Natural killer cell treated with Interleukin-12 subunit alpha and Interleukin-12 subunit beta and Interleukin-15 and Interleukin-18, amount 100 ng/mL, for 72 hours (primary cell): ENCODE measurements around the gene PARS2. TPM values are rescaled to one million over a fixed set of nuclear protein-coding genes. Genes with fewer than 3 reads are reported as not detected.

Experiments used
- ATAC-seq, 2 donors: fragments of 150-1000 bp; cut with Tn5 transposase in 1 of 2; sonication (Bioruptor Pico), chemical (Tn5 transposase) in 1 of 2; 2 replicates each; pipeline ENCODE4 v1.10.0; 2021
- DNase-seq: peaks from one replicate; pipeline ENCODE4 v3.0.0; 2022; ENCODE audit warnings: low spot score
- H3K27ac Mint-ChIP-seq, 2 donors: 1 replicate in 1 of 2; 2 replicates in 1 of 2; pipeline ENCODE4 v1.8.0; 2022; ENCODE audit warnings: mixed read lengths in 2 of 2, mild to moderate bottlenecking in 1 of 2, moderate library complexity in 1 of 2
- H3K27me3 Mint-ChIP-seq, 2 donors: 1 replicate in 1 of 2; 2 replicates in 1 of 2; pipeline ENCODE4 v1.8.0; 2022; ENCODE audit warnings: mixed read lengths in 2 of 2
- H3K36me3 Mint-ChIP-seq: one replicate; pipeline ENCODE4 v1.8.0; 2022; ENCODE audit warnings: mixed read lengths
- H3K4me1 Mint-ChIP-seq, 2 donors: 1 replicate in 1 of 2; 2 replicates in 1 of 2; pipeline ENCODE4 v1.8.0; 2022; ENCODE audit warnings: low read depth in 2 of 2, mixed read lengths in 2 of 2, mild to moderate bottlenecking in 1 of 2
- H3K4me3 Mint-ChIP-seq: one replicate; pipeline ENCODE4 v1.8.0; 2022; ENCODE audit warnings: mixed read lengths
- H3K9me3 Mint-ChIP-seq: 2 replicates; pipeline ENCODE4 v1.8.0; 2022; ENCODE audit warnings: mixed read lengths
- total RNA-seq, 2 donors: library from RNA; stranded (reverse); gene quantifications; one replicate each; pipeline ENCODE4 v1.2.3, GENCODE V29; 2022

The PARS2 gene
- total RNA-seq, 2 donors from 2014 or later, result 4.6 to 4.9 TPM

DNA sequence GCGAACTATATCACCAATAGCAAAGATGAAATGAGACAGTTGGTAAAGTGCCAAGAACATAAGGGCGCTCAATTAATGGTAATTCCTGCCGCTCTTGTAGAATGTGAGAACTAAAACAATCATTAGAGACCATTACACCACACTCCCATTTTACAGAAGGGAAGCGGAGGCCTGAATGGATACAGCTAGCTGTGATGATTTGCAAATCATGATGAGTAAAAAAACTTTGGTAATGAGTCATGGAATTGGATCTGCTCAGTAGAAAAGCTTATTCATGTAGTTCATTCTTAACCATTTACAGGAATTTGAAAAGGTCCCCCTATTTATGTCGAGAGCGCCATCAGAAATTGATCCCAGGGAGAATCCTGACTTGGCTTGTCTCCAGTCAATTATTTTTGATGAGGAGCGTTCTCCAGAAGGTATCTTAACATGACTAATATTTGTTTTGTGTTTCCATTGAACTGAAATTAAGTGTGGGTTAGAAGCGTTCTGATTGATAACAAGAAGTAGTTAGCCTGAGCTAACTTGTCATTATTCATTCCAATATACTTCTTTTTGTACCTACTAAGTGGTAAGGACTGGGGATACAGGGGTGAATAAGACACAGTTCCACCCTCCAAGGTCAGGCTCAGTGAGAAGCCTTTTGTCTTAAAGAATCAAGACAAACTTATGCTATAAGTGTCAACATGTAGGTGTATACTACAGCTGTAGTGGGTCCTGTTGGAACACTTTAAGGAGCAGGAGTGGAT, 47.9 kb downstream of the PARS2 start:
- no peaks in the 10 kb centered on the region for H3K27me3 Mint-ChIP-seq
- no peaks in the 10 kb centered on the region for H3K9me3 Mint-ChIP-seq
- H3K36me3 Mint-ChIP-seq, result peaks cover 12% of the 10 kb centered on the region
- peak; percentile 9 to 48 for ATAC-seq
- no peak for DNase-seq
- H3K4me3 Mint-ChIP-seq, result peak overlapping the region; percentile 94
- H3K4me1 Mint-ChIP-seq, result peaks cover 27 to 29% of the 10 kb centered on the region in 2 donors
- H3K27ac Mint-ChIP-seq, result peak overlapping the region; percentile 80 to 92

GRCh38 chr1:54715493-54716298, 48.6 kb downstream of the PARS2 start, which contains the start of gene TTC4:
TTC4 (plus strand) TSS chr1:54715861; CDS start chr1:54715909, 48 bp downstream.
- ATAC-seq (peak; percentile 98 to 99), DNase-seq (peak; percentile 89)
- H3K4me1 Mint-ChIP-seq, result peaks cover 27 to 29% of the 10 kb centered on the region in 2 donors
- H3K27ac Mint-ChIP-seq, result peak within 1 kb of the TSS; percentile 80 to 92
- H3K9me3 Mint-ChIP-seq, result no peaks in the 10 kb centered on the region
- H3K27me3 Mint-ChIP-seq, result no peaks in the 10 kb centered on the region
- peaks cover 12% of the 10 kb centered on the region for H3K36me3 Mint-ChIP-seq
- peak within 1 kb of the TSS; percentile 94 for H3K4me3 Mint-ChIP-seq

GRCh38 chr1:54714881-54715492, 49.3 kb downstream of the PARS2 start:
- DNase-seq, result no peak
- Mint-ChIP-seq H3K4me3 (peak overlapping the region; percentile 94), H3K27me3 (peaks cover 0 to 3% of the 10 kb centered on the region in 2 donors), H3K27ac (peak overlapping the region; percentile 80 to 92), H3K9me3 (no peaks in the 10 kb centered on the region), H3K4me1 (peaks cover 27 to 29% of the 10 kb centered on the region in 2 donors), H3K36me3 (peaks cover 12% of the 10 kb centered on the region)
- ATAC-seq, result no peak

- no peaks in the 10 kb centered on the region for H3K9me3 Mint-ChIP-seq
- H3K27me3 Mint-ChIP-seq, result peaks cover 12 to 14% of the 10 kb centered on the region in 2 donors
- no peaks in the 10 kb centered on the region for H3K36me3 Mint-ChIP-seq
- ATAC-seq (no peak), DNase-seq (no peak)
- no peak overlapping the region for H3K27ac Mint-ChIP-seq
- peaks cover 10 to 15% of the 10 kb centered on the region in 2 donors for H3K4me1 Mint-ChIP-seq
- no peak overlapping the region for H3K4me3 Mint-ChIP-seq
Measured at GRCh38 chr1:54711536-54711935, 52.8 kb downstream of the PARS2 start.

DNA sequence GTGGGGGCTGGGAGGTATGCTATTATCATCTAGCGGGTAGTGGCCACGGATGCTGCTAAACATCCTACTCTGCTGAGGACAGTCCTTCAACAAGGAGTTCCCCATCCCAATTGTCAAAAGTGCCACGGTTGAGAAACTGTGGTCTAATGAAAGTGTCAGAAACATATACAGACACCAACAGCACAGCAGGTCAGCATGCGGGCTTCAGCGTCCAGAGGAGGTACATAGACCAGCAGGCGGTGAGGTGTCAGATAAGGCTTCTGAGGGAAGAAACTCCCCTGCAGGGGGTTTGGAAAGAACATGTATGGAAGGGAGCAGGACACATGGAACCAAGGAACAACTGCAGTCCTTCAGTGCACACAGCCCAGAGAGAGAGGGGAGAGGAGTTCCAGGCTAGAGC, 53.5 kb downstream of the PARS2 start:
- no peak for ATAC-seq
- DNase-seq, result no peak
- no peaks in the 10 kb centered on the region for H3K36me3 Mint-ChIP-seq
- peaks cover 12 to 14% of the 10 kb centered on the region in 2 donors for H3K27me3 Mint-ChIP-seq
- no peak overlapping the region for H3K27ac Mint-ChIP-seq
- peaks cover 5 to 8% of the 10 kb centered on the region in 2 donors for H3K4me1 Mint-ChIP-seq
- no peak overlapping the region for H3K4me3 Mint-ChIP-seq
- no peaks in the 10 kb centered on the region for H3K9me3 Mint-ChIP-seq

- no peaks in the 10 kb centered on the region for H3K9me3 Mint-ChIP-seq
- H3K27me3 Mint-ChIP-seq, result peaks cover 12 to 14% of the 10 kb centered on the region in 2 donors
- DNase-seq (no peak), ATAC-seq (no peak)
- H3K4me3 Mint-ChIP-seq, result no peak overlapping the region
- H3K4me1 Mint-ChIP-seq, result peaks cover 4 to 6% of the 10 kb centered on the region in 2 donors
- H3K36me3 Mint-ChIP-seq, result no peaks in the 10 kb centered on the region
- no peak overlapping the region for H3K27ac Mint-ChIP-seq
Measured at GRCh38 chr1:54710434-54710833, 53.9 kb downstream of the PARS2 start.

DNA sequence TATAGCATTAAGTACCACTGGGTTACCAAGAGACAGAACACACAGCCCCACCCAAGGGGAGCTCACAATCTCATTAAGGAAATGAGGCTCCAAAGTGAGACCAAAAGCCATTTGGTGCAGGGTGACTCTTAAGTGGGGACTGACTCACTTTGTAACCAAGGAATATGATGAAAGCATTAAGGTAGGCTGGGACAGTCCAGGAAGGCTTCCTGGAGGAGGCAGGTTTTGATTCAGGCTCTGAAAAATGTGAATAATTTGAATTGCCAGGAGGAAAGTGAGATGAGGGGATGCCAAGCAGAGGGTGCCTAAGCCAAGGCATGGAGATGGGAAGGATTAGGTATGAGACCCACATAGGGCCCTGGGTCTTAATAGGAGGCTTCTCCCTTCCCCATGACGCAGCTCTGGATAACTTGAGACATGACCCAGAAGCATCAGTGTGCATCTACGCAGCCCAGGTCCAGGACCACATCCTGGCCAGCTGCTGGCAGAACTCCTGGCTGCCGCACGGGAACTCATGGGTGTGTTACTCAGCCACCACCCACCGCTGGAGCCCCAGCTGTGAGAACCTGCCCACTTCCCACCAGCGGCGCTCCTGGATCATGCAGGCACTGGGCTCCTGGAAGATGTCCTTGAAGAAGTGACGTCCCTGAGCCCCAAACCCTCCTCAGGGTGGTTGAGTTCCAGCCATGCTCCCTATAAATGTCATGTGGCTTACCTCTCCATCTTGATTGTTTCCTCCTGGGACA, 54.6 kb downstream of the PARS2 start:
- Mint-ChIP-seq H3K27me3 (peaks cover 12 to 14% of the 10 kb centered on the region in 2 donors), H3K36me3 (no peaks in the 10 kb centered on the region), H3K9me3 (no peaks in the 10 kb centered on the region), H3K4me1 (no peaks in the 10 kb centered on the region), H3K4me3 (no peak overlapping the region), H3K27ac (no peak overlapping the region)
- ATAC-seq, result no peak
- no peak for DNase-seq

DNA sequence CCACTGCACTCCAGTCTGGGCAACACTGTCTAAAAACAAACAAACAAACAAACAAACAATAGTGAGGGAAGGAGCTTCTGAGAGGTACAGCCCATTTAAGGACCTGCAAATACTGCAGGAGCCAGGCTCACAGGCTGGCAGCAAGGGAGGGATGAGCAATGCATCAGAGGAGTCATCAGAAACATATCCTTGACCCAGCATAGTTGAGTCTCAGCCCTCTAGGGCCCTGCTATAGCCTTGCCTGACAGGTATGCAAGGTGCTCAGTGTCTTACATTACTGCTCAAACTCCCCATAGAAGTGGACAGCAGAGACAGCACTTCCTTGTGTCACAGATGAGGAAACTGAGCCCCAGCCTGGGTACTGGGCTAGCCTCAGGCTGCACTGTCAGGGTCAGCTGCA, 55.9 kb downstream of the PARS2 start:
- no peak overlapping the region for H3K4me3 Mint-ChIP-seq
- no peak overlapping the region for H3K27ac Mint-ChIP-seq
- ATAC-seq, result no peak
- H3K9me3 Mint-ChIP-seq, result no peaks in the 10 kb centered on the region
- no peaks in the 10 kb centered on the region for H3K4me1 Mint-ChIP-seq
- no peaks in the 10 kb centered on the region for H3K36me3 Mint-ChIP-seq
- no peak for DNase-seq
- peaks cover 12 to 14% of the 10 kb centered on the region in 2 donors for H3K27me3 Mint-ChIP-seq

Other genes with a start within 250 kb of the PARS2 start
- gene ACOT11, start 216.3 kb downstream of the PARS2 start, total RNA-seq, result under 1 TPM; 0.33 to 0.52 TPM
- gene FAM151A, start 141.0 kb downstream of the PARS2 start, total RNA-seq, result not detected
- gene MROH7, start 122.7 kb downstream of the PARS2 start, total RNA-seq, result under 1 TPM in 1 of 2 donors, not detected in 1; 0.84 TPM
- 10 to 100 TPM; 30.2 to 33.9 TPM for gene TTC4, start 48.7 kb downstream of the PARS2 start, total RNA-seq
- gene TTC22, start 36.8 kb upstream of the PARS2 start, total RNA-seq, result 1 to 10 TPM; 1.5 to 2.1 TPM
- gene DHCR24, start 122.7 kb upstream of the PARS2 start, total RNA-seq, result 100 to 1,000 TPM; 124 to 187 TPM
- not detected for gene TMEM61, start 216.1 kb upstream of the PARS2 start, total RNA-seq
- gene BSND, start 234.4 kb upstream of the PARS2 start, total RNA-seq, result not detected